Subcutaneous adipose tissue (tissue), 4 donors: ENCODE results near the gene ZNF518B. TPM values are rescaled to one million over a fixed set of nuclear protein-coding genes. Genes with fewer than 3 reads are reported as not detected.

ENCODE experiments used
- CTCF ChIP-seq: fragments of 450-650 bp; IDR thresholded peaks from one replicate; pipeline ENCODE4 v1.5.1; 2016; ENCODE audit warnings: low read depth, mild to moderate bottlenecking, control low read depth, antibody characterized with exemption, moderate library complexity
- total RNA-seq, 4 donors: library from RNA; depleted of rRNA; stranded (reverse); fragments of >200 nt; gene quantifications; one replicate each; pipeline ENCODE4 v1.1.0, GENCODE V29; 2016

ZNF518B gene
- 10 to 100 TPM; 14.7 to 27.4 (median 22.7) TPM for total RNA-seq

GRCh38 chr4:10457255-10457801 is at the start of gene ZNF518B:
ZNF518B (minus strand) TSS chr4:10457426; CDS start chr4:10446328, 11,098 bp downstream.
- TF ChIP-seq CTCF, result no peak

- no peak for TF ChIP-seq CTCF
Measured at GRCh38 chr4:10506077-10506476, 48.9 kb upstream of the ZNF518B start.

GRCh38 chr4:10504570-10505179 is 47.4 kb upstream of the ZNF518B start:
- TF ChIP-seq CTCF, result no peak

- no peak for TF ChIP-seq CTCF
Measured at GRCh38 chr4:10502717-10503116, 45.5 kb upstream of the ZNF518B start.

GRCh38 chr4:10500776-10501175 is 43.5 kb upstream of the ZNF518B start:
- no peak for TF ChIP-seq CTCF

GRCh38 chr4:10496200-10496599 is 39.0 kb upstream of the ZNF518B start:
- TF ChIP-seq CTCF, result no peak

GRCh38 chr4:10495651-10496050 is 38.4 kb upstream of the ZNF518B start:
- no peak for TF ChIP-seq CTCF
